Progenitor cell of endocrine pancreas (in vitro differentiated cells): ENCODE data around the gene GGCX. TPM values are rescaled to one million over a fixed set of nuclear protein-coding genes. Genes with fewer than 3 reads are reported as not detected.

Experiments used
- DNase-seq: peaks from one replicate; pipeline ENCODE4 v3.0.0; 2021; ENCODE audit warnings: low spot score; ENCODE audit not compliant: unreplicated experiment
- H3K27ac Mint-ChIP-seq: 2 replicates; pipeline ENCODE4 v1.8.0; 2021; ENCODE audit warnings: mild to moderate bottlenecking, moderate library complexity, mixed read lengths
- H3K27me3 Mint-ChIP-seq: 2 replicates; pipeline ENCODE4 v1.8.0; 2021; ENCODE audit warnings: mixed read lengths
- H3K36me3 Mint-ChIP-seq: 2 replicates; pipeline ENCODE4 v1.8.0; 2022; ENCODE audit warnings: mixed read lengths; ENCODE audit not compliant: insufficient read depth
- H3K4me1 Mint-ChIP-seq: 2 replicates; pipeline ENCODE4 v1.8.0; 2021; ENCODE audit warnings: low read depth, mixed read lengths
- H3K4me3 Mint-ChIP-seq: 2 replicates; pipeline ENCODE4 v1.8.0; 2021; ENCODE audit warnings: low read depth, mild to moderate bottlenecking, moderate library complexity, mixed read lengths
- H3K9me3 Mint-ChIP-seq: 2 replicates; pipeline ENCODE4 v1.8.0; 2021; ENCODE audit warnings: low read depth, mixed read lengths
- total RNA-seq: library from RNA; stranded (reverse); gene quantifications from 2 replicates; pipeline ENCODE4 v1.2.1, GENCODE V29; 2021
- TF ChIP-seq, protein P1 (sequence below): fragments of 200-600 bp; sonication (generic); IDR thresholded peaks from one replicate; pipeline ENCODE4 v1.5.0; 2021; ENCODE audit warnings: antibody characterized with exemption, mild to moderate bottlenecking; ENCODE audit not compliant: unreplicated experiment

GGCX gene
- total RNA-seq, 1 donor from 2014 or later, result 69.2 TPM

GRCh38 chr2:85557130-85557529 is 4.2 kb downstream of the GGCX start:
- Mint-ChIP-seq H3K36me3 (peaks cover 14% of the 10 kb centered on the region), H3K4me1 (peaks cover 21% of the 10 kb centered on the region), H3K27me3 (no peaks in the 10 kb centered on the region), H3K27ac (no peak overlapping the region), H3K9me3 (no peaks in the 10 kb centered on the region), H3K4me3 (no peak overlapping the region)
- TF ChIP-seq, protein P1, sequence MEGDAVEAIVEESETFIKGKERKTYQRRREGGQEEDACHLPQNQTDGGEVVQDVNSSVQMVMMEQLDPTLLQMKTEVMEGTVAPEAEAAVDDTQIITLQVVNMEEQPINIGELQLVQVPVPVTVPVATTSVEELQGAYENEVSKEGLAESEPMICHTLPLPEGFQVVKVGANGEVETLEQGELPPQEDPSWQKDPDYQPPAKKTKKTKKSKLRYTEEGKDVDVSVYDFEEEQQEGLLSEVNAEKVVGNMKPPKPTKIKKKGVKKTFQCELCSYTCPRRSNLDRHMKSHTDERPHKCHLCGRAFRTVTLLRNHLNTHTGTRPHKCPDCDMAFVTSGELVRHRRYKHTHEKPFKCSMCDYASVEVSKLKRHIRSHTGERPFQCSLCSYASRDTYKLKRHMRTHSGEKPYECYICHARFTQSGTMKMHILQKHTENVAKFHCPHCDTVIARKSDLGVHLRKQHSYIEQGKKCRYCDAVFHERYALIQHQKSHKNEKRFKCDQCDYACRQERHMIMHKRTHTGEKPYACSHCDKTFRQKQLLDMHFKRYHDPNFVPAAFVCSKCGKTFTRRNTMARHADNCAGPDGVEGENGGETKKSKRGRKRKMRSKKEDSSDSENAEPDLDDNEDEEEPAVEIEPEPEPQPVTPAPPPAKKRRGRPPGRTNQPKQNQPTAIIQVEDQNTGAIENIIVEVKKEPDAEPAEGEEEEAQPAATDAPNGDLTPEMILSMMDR, result no peak
- DNase-seq, result no peak

GRCh38 chr2:85554980-85555612 is 6.2 kb downstream of the GGCX start:
- Mint-ChIP-seq H3K4me1 (peaks cover 17% of the 10 kb centered on the region), H3K9me3 (no peaks in the 10 kb centered on the region), H3K36me3 (peaks cover 26% of the 10 kb centered on the region), H3K4me3 (no peak overlapping the region), H3K27ac (no peak overlapping the region), H3K27me3 (no peaks in the 10 kb centered on the region)
- TF ChIP-seq, protein P1, result no peak
- DNase-seq, result no peak

GRCh38 chr2:85553184-85553583 is 8.1 kb downstream of the GGCX start:
- no peaks in the 10 kb centered on the region for H3K9me3 Mint-ChIP-seq
- H3K36me3 Mint-ChIP-seq, result peaks cover 24% of the 10 kb centered on the region
- DNase-seq, result no peak

DNA sequence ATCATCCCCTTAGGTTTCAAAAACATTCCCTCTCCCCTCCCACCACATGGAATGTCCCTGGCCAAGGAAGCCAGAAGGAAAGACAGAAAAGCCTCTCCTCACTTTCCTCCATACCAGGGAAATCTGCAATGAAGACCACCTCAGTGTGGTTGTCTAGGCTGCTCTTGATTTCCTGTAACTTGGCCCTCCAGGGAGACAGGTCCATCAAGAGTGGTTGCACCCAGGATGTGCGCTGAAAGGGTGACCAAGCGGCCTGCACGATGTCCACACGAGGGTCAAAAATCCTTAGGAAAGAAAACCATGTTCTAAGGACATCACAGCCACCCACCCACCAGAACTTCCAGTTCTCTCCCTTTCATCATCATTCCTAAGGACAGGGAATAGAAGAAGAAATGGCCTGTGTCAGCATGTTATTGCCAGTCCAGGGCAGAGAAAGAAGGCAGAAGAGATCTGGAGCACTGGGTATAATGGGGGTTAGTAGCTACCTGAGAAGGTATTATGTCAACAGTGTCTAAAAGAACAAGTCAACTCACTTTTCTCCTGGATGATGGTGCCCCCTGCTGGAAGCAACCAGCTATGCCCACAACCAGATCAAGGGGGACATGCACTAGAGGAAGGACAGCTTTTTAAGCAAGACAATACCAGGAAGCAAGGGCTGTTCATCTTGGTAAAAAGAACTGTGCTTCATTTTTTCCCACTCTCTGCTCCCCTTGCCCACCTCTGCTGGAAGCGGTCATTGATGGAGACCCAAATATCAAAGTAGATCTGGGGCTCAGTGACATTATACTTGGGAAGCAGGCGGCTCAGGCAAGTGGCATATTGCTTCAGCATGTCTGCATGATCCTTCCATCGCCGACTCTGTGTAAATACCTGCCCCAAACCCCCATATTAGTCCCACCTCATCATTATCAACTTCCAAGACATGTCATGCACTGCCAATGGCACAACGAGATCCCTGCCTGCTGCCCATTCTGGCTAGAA is 9.3 kb downstream of the GGCX start:
- H3K9me3 Mint-ChIP-seq, result no peaks in the 10 kb centered on the region
- peaks cover 3% of the 10 kb centered on the region for H3K4me1 Mint-ChIP-seq
- H3K36me3 Mint-ChIP-seq, result peaks cover 20% of the 10 kb centered on the region
- peak; percentile 79 for DNase-seq
- H3K27me3 Mint-ChIP-seq, result no peaks in the 10 kb centered on the region
- H3K4me3 Mint-ChIP-seq, result no peak overlapping the region
- H3K27ac Mint-ChIP-seq, result no peak overlapping the region
- TF ChIP-seq, protein P1, result peak; percentile 99

More at GRCh38 chr2:85553184-85553583, 8.1 kb downstream of the GGCX start:
- H3K27ac Mint-ChIP-seq, result no peak overlapping the region
- H3K4me1 Mint-ChIP-seq, result peaks cover 5% of the 10 kb centered on the region
- H3K4me3 Mint-ChIP-seq, result no peak overlapping the region
- no peaks in the 10 kb centered on the region for H3K27me3 Mint-ChIP-seq
- TF ChIP-seq, protein P1, result no peak

DNA sequence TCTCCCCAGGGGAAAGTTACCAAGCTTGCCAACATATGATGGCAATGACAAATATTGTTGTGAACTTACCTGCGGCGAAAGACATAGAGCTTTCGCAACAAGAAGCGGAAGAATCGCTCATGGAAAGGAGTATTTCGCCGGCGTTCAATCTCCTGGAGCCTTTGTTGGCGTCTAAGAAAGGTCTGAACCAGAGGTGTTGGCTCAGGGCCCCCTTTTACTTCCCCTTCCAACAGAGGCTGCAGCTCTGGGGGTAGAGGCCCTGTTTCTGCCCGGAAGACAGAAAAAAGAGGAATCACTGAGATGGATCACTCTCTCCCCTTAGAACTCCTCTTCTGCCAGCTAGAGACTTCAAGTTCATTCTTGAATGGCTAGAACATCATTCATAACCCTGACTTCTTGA is 10.8 kb downstream of the GGCX start:
- no peaks in the 10 kb centered on the region for H3K27me3 Mint-ChIP-seq
- H3K36me3 Mint-ChIP-seq, result peaks cover 18% of the 10 kb centered on the region
- TF ChIP-seq, protein P1, result no peak
- no peak overlapping the region for H3K4me3 Mint-ChIP-seq
- H3K27ac Mint-ChIP-seq, result no peak overlapping the region
- peaks cover 2% of the 10 kb centered on the region for H3K4me1 Mint-ChIP-seq
- no peaks in the 10 kb centered on the region for H3K9me3 Mint-ChIP-seq
- no peak for DNase-seq
